ENCODE measurements around the gene TEDC2. TPM values are rescaled to one million over a fixed set of nuclear protein-coding genes. Genes with fewer than 3 reads are reported as not detected.

The TEDC2 gene
- total RNA-seq, 2 experiments from 2014 or later, result 48.0 to 110 TPM

DNA sequence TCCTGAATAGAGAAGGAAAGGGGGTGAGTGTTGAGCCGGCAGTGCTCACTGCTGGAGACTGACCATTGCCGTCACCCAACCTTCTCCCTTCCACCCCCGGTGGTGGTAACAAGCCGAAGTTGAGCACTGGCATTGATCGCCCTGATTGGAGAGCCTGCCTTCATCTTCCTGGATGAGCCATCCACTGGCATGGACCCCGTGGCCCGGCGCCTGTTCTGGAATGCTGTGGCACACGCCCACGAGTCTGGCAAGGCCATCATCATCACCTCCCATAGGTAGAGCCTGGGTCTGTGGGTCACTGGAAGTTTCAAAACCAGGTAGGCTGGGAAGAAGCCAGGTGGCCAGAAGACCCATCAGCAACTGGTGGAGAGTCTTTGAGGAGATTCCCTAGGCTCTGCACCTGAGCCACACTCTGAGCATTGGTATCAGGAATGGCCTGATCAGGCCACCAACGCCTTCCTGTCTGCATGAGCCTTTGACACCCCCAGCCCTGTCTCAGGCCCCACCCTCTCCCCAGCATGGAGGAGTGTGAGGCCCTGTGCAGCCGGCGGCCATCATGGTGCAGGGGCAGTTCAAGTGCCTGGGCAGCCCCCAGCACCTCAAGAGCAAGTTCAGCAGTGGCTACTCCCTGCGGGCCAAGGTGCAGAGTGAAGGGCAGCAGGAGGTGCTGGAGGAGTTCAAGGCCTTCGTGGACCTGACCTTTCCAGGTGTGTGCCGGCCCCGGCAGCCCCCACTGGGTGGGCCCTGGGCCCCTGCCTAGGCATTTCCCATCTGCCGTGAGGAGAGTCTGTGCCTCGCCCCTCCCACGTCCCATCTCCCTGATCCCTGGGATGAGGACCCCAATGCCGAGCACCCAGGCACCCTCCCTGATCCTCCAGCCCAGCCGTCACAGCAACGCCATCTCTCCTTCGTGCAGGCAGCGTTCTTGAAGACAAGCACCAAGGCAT, 35.6 kb upstream of the TEDC2 start:
- Histone ChIP-seq H3K27ac (ENCODE audit: low read depth, low read length, poor library complexity, severe bottlenecking) (no peak overlapping the region), H3K4me2 (ENCODE audit: low read length) (no peak overlapping the region), H2AFZ (ENCODE audit: low read length) (no peak overlapping the region), H3K79me2 (ENCODE audit: insufficient read depth, low read depth, low read length) (no peaks in the 10 kb centered on the region), H3K4me3 (ENCODE audit: low read depth, low read length, poor library complexity, severe bottlenecking) (no peak overlapping the region), H3K4me1 (ENCODE audit: insufficient read depth, low read length, poor library complexity, severe bottlenecking) (peaks cover 18% of the 10 kb centered on the region), H3K9me2 (ENCODE audit: insufficient read depth, low read length) (no peaks in the 10 kb centered on the region), H3K36me3 (ENCODE audit: insufficient read depth, low read length) (no peaks in the 10 kb centered on the region), H3K9me3 (ENCODE audit: low read length) (no peaks in the 10 kb centered on the region), H4K20me1 (ENCODE audit: insufficient read depth, low read length) (no peaks in the 10 kb centered on the region)
- TF ChIP-seq EZH2phosphoT487 (IDR thresholded peaks at IDR 0.05; ENCODE audit: borderline replicate concordance, low read depth, low read length) (no peak), CTCF (conservative IDR thresholded peaks at IDR 0.05; ENCODE audit: low read length) (no peak)
- ChIA-PET CTCF (ENCODE audit: unreplicated experiment) (no interaction called here), POLR2A (no interaction called here)
- intact Hi-C loops (cut with micrococcal nuclease; ENCODE audit: unreplicated experiment), result loop anchor here (10.0 kb wide), 1 partner anchor 270 kb away; the partner anchor contains the start of gene TRAF7
- no peak for DNase-seq (ENCODE audit: low spot score)
- BruUV-seq (replicated peaks), result no TSS peak

GRCh38 chr16:2425008-2425518, 34.8 kb upstream of the TEDC2 start:
- POLR2A ChIA-PET, result no interaction called here
- Histone ChIP-seq H3K4me3 (ENCODE audit: low read depth, low read length, poor library complexity, severe bottlenecking) (no peak overlapping the region), H3K9me3 (ENCODE audit: low read length) (no peaks in the 10 kb centered on the region)

More at GRCh38 chr16:2425008-2425518, 34.8 kb upstream of the TEDC2 start:
- no TSS peak for BruUV-seq (replicated peaks)
- intact Hi-C loops (cut with micrococcal nuclease; ENCODE audit: unreplicated experiment), result loop anchor here (10.0 kb wide), 1 partner anchor 270 kb away; the partner anchor contains the start of gene TRAF7
- no peak overlapping the region for H2AFZ ChIP-seq (ENCODE audit: low read length)
- H3K79me2 ChIP-seq (ENCODE audit: insufficient read depth, low read depth, low read length), result peaks cover 5% of the 10 kb centered on the region
- CTCF ChIA-PET (ENCODE audit: unreplicated experiment), result no interaction called here
- no peak for DNase-seq (ENCODE audit: low spot score)
- H3K36me3 ChIP-seq (ENCODE audit: insufficient read depth, low read length), result no peaks in the 10 kb centered on the region
- no peak for TF ChIP-seq EZH2phosphoT487 (IDR thresholded peaks at IDR 0.05; ENCODE audit: borderline replicate concordance, low read depth, low read length)
- no peak for TF ChIP-seq CTCF (conservative IDR thresholded peaks at IDR 0.05; ENCODE audit: low read length)
- peaks cover 18% of the 10 kb centered on the region for H3K4me1 ChIP-seq (ENCODE audit: insufficient read depth, low read length, poor library complexity, severe bottlenecking)
- peaks cover 4% of the 10 kb centered on the region; the same call in 1 of the 2 replicates for H4K20me1 ChIP-seq (ENCODE audit: insufficient read depth, low read length)
- no peak overlapping the region for H3K27ac ChIP-seq (ENCODE audit: low read depth, low read length, poor library complexity, severe bottlenecking)
- no peaks in the 10 kb centered on the region for H3K9me2 ChIP-seq (ENCODE audit: insufficient read depth, low read length)
- H3K4me2 ChIP-seq (ENCODE audit: low read length), result no peak overlapping the region
